ENCODE data around the gene CYBC1.

The CYBC1 gene

DNA sequence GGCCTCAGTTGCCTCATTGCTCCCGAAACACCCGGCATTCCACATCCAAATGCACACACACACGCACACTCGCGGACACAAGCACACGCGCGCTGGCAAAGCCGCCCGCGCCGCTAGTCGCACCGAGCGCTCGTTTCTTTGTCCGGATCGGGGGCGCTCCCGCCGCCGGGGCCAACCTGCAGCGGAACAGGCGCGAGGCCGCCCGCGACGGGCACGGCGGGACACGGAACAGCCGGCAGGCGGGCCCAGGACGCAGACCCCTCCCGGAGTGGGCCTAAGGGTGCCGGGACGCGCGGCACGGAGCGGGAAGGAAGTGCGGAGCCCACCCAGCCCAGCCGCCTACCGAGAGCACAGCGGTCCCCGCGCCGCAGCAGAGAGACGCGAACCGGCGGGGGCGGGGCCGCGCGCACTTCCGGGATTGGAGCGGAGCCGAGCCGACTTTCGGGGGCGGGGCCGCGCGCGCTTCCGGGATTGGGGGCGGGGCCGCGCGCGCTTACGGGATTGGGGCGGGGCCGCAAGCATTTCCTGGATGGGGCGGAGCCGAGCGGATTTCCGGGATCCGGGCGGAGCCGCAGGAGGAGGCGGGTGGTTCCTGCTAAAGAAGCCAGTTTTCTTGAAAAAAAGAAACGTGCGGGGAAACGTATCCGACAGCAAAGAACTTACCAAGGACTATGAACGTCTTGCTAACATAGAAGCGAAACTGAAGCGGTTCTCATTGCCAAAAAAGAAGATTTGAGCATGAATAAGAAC, at the start of gene CYBC1:
Gene CYBC1 (minus strand): TSS at position 396 of the 750 bp plus-strand sequence. CDS start 1,498 bp downstream, outside the sequence.
- DNase-seq (ENCODE audit: low spot score), result peak; percentile 96
- TF ChIP-seq, protein P1, sequence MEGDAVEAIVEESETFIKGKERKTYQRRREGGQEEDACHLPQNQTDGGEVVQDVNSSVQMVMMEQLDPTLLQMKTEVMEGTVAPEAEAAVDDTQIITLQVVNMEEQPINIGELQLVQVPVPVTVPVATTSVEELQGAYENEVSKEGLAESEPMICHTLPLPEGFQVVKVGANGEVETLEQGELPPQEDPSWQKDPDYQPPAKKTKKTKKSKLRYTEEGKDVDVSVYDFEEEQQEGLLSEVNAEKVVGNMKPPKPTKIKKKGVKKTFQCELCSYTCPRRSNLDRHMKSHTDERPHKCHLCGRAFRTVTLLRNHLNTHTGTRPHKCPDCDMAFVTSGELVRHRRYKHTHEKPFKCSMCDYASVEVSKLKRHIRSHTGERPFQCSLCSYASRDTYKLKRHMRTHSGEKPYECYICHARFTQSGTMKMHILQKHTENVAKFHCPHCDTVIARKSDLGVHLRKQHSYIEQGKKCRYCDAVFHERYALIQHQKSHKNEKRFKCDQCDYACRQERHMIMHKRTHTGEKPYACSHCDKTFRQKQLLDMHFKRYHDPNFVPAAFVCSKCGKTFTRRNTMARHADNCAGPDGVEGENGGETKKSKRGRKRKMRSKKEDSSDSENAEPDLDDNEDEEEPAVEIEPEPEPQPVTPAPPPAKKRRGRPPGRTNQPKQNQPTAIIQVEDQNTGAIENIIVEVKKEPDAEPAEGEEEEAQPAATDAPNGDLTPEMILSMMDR (IDR thresholded peaks at IDR 0.05; ENCODE audit: extremely low read depth, missing control alignments), result no peak

DNA sequence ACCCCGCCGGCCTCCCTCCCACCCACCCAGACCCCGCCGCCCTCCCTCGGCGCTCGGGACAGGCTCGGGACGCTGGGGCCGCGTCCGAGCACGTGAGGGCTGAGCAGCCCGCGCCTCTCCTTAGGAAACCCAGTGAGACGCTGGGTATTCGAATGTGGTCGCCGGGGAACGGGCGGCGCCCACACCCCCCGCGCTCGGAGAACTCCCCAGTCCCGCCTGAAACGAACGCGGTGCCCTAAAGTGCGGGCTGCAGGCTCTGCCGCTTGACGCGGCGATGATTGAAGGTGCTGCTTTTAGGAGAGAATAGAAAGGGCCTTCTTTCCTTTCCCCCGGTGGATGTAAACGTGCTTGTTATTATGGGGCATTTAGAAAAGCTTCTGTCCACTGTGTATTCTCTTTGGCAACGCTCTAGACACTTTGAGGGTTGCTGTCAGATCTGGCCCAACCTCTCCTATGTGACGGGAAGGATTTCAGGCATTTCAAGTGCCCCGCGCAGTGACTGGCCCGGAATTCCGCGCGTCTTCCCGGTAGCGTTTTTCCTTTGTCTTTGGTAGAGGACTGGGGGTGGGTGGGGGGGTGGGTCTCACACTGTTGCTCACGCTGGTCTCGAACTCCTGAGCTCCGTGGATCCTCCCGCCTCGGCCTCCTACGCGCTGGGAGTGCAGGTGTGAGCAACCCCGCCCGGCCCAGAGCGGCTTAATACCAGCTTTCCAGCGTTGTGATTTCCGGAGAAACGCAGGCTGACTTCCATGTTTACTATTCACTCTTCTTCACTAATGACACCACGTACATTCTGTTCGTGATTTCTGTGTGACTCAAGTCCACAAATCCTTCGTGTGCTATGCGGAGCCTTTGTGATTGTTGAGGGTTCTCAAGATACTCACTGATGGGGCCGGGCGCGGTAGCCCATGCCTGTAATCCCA, 47.2 kb upstream of the CYBC1 start:
- DNase-seq (ENCODE audit: low spot score), result peak; percentile 60
- TF ChIP-seq, protein P1 (IDR thresholded peaks at IDR 0.05; ENCODE audit: extremely low read depth, missing control alignments), result no peak

DNA sequence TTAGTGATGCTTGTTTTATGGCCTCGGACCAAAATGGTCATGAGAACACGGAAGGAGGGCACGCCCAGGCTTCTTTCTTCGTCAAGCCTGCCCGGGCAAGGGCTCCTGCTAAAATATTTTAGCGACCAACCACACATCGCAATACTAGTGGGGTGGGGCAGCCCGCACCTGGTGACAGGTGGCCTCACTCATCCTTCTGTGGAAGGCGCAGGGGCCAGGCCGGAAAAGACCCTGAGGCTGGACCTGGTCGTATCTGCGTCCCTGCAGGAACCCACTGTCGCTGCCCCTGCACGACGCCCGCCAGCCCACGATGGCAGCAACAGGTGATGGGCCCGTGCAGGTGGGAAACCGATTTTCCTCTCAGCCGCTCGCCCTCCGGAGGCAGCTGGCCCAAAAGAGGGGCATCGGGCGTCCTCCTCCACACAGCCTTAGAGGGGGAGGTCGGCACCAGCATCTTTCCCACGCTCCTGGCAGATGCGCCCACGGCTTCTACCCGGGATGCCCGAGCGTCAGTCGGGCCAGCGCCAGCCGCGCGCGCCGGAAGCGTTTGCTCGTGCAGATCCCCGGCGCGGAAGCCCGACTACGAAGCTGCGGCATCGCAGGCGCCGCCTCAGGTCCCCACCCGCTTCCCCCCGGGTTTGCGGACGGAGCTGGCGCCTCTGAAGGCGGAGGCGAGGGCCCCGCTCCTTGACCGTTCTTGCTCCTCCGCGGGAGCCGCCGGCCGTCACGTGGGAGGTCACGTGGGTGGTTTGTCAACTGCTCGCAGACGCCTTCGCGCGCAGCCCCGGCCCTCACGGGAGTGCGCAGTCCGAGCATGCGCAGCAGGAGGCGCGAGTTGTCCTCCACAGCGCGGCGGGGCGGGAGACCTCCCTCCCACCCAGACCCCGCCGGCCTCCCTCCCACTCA, 46.2 kb upstream of the CYBC1 start:
- peak; percentile 95 for DNase-seq (ENCODE audit: low spot score)
- TF ChIP-seq, protein P1 (IDR thresholded peaks at IDR 0.05; ENCODE audit: extremely low read depth, missing control alignments), result no peak

DNA sequence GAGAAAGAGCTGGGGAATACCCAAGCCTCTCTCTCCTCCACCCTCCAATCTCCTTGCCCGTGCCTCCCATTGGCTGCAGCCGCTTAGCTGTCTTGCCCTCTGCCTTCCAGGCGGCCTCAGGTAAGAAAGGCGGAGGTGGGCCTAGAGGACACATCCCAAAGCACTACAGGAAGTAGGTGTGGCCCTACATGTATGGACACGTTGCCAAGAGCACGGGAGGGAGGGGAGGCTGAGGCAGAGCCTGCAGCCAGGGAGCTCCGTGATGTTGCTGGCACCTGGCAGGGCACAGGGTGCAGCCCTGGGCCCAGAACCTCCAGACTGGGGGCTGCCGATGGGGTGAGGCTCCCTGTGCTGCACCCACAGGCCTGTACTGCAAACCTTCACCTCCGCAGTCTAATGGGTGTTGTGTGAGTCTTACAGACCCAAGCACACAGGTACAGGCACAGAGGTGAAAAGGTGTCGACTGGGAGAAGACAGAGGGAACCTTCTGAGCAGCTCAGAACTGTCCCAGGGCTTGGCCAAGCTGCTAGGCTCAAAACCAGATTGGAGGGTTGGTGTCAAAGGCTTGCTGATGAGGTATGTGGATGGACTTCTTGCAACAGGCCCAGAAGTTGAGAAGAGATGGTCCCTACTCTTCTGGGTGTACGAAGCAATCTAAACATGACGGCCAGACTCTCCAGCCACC, 45.4 kb upstream of the CYBC1 start:
- DNase-seq (ENCODE audit: low spot score), result no peak
- TF ChIP-seq, protein P1 (IDR thresholded peaks at IDR 0.05; ENCODE audit: extremely low read depth, missing control alignments), result no peak

DNA sequence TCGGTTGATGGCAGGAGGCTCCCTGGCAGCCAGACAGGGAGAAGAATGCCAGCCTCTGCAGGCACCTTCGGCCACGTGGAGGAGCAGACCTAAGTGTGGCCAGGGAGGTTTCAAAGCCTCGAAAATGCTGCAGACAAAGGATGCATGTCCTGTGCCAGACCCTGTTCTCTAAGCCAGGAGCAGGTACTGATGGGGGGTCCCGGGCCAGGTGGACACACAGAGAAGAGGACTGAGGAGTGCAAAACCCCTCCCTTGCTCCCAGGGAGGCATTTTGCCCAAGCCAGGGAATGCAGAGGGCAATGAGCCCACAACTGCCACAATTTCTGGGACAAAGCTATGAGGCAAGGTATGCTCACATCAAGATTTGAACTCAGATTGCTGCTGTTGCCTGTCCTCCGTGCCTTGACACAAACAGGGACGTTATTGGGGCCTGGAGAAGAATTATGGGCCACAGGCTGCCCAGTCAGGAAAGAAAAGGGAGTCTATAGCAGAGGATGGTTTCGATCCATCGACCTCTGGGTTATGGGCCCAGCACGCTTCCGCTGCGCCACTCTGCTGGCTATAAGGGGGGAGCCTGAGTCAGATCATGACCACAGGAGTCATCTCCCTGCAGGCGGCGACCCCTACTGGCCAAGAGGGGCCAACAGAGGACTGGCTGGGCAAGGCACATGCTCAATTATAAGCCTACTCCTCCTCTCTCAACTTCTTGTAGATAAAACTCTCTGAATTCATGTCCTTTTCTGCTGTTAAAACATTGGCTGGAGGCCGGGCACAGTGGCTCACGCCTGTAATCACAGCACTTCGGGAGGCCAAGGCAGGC, 43.9 kb upstream of the CYBC1 start:
- TF ChIP-seq, protein P1 (IDR thresholded peaks at IDR 0.05; ENCODE audit: extremely low read depth, missing control alignments), result peak; percentile 96
- DNase-seq (ENCODE audit: low spot score), result peak; percentile 93

DNA sequence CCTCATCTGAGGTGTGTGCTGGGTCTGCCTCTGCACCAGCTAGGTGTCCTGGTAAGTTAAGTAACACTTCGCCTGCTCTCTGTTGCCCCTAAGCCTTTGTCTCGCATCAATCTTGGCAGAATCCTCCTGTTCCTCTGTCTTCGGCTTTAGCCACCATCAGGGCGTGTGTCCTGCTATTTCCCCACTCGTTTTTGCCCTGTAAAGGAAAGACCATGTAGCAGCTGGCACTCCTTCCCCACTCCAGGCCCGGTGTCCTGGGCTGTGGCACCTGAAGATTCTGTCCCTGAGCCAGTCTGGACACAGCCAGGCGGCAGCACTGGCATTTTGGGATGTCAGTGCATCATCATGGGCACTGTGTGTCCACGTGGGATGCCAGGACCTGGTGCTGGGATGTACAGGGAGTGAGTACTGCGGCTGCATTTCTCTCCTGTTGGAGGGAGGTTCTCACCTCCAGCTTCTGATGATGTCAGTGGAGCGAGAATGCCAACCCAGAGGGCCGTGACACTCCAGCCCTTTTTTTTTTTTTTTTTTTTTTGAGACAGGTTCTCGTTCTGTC, 42.8 kb upstream of the CYBC1 start:
- TF ChIP-seq, protein P1 (IDR thresholded peaks at IDR 0.05; ENCODE audit: extremely low read depth, missing control alignments), result no peak
- no peak for DNase-seq (ENCODE audit: low spot score)
